Ishikawa (cell line): ENCODE measurements around the gene ASPRV1.

Source experiments
- CREB1 ChIP-seq: IDR thresholded peaks from 2 replicates; pipeline ENCODE4 v1.6.1; 2012; ENCODE audit warnings: low read depth
- EGR1 ChIP-seq: IDR thresholded peaks from 2 replicates; pipeline ENCODE4 v1.6.1; 2012
- EP300 ChIP-seq: IDR thresholded peaks from 2 replicates; pipeline ENCODE4 v1.6.1; 2012; ENCODE audit warnings: borderline replicate concordance
- FOXM1 ChIP-seq: IDR thresholded peaks from 2 replicates; pipeline ENCODE4 v1.6.1; 2012; ENCODE audit warnings: low read depth, borderline replicate concordance
- MAX ChIP-seq: IDR thresholded peaks from 2 replicates; pipeline ENCODE4 v1.6.1; 2012
- NFIC ChIP-seq: IDR thresholded peaks from 2 replicates; pipeline ENCODE4 v1.6.1; 2012
- RAD21 ChIP-seq: IDR thresholded peaks from 2 replicates; pipeline ENCODE4 v1.6.1; 2012; ENCODE audit warnings: low read depth
- REST ChIP-seq: IDR thresholded peaks from 2 replicates; pipeline ENCODE4 v1.6.1; 2012; ENCODE audit warnings: low read depth, mild to moderate bottlenecking
- TAF1 ChIP-seq: IDR thresholded peaks from 2 replicates; pipeline ENCODE4 v1.6.1; 2012; ENCODE audit warnings: low read depth, mild to moderate bottlenecking
- TCF12 ChIP-seq: IDR thresholded peaks from 2 replicates; pipeline ENCODE4 v1.6.1; 2012; ENCODE audit warnings: low read depth
- USF1 ChIP-seq: IDR thresholded peaks from 2 replicates; pipeline ENCODE4 v1.6.1; 2012
- YY1 ChIP-seq: IDR thresholded peaks from 2 replicates; pipeline ENCODE4 v1.6.1; 2012; ENCODE audit warnings: low read depth

- TF ChIP-seq REST (no peak), EP300 (no peak), CREB1 (no peak), EGR1 (no peak), TAF1 (no peak), FOXM1 (no peak), TCF12 (no peak), NFIC (no peak), RAD21 (no peak), YY1 (no peak), USF1 (no peak), MAX (no peak)
These were observed 43.0 kb downstream of the ASPRV1 start for GRCh38 chr2:69918401-69918800.
